ENCODE measurements around the gene SMIM35.

The SMIM35 gene

GRCh38 chr11:118132385-118133151 is 45.8 kb upstream of the SMIM35 start:
- Histone ChIP-seq H3K27ac (ENCODE audit: extremely low read depth, low read depth, low read length) (no peak overlapping the region), H3K9me3 (ENCODE audit: control insufficient read depth, insufficient read depth, low read depth, low read length) (no peaks in the 10 kb centered on the region), H3K4me3 (ENCODE audit: low read depth, low read length) (no peak overlapping the region), H3K4me1 (ENCODE audit: control insufficient read depth, insufficient read depth, low read length) (peaks cover 5% of the 10 kb centered on the region; the same call in 1 of the 2 replicates), H3K36me3 (ENCODE audit: control insufficient read depth in 2 of 2, insufficient read depth in 1 of 2, low read length in 2 of 2) (no peaks in the 10 kb centered on the region)
- ChIA-PET CTCF (interaction anchor here (1.8 kb wide), 1 partner anchor 12 kb away, joined by 5 read pairs; no protein-coding TSS in a partner anchor), POLR2A (no interaction called here)
- TF ChIP-seq YY2 (tag by site-specific recombination; IDR thresholded peaks at IDR 0.05) (no peak), GFI1B (tag by site-specific recombination; IDR thresholded peaks at IDR 0.05) (no peak)

- POLR2A ChIA-PET: interaction anchor here (1.4 kb wide), 1 partner anchor 12 kb away, joined by 3 read pairs; no protein-coding TSS in a partner anchor
- CTCF ChIA-PET: interaction anchor here (1.0 to 1.2 kb wide), 3 partner anchors 16 to 77 kb away, joined by 3 to 4 read pairs (median 3); no protein-coding TSS in a partner anchor
- no peak overlapping the region for H3K4me3 ChIP-seq (ENCODE audit: low read depth, low read length)
- TF ChIP-seq ZBTB11 (tag by site-specific recombination; conservative IDR thresholded peaks at IDR 0.05; ENCODE audit: low read depth): no peak
- no peak for TF ChIP-seq ZNF239 (tag by site-specific recombination; IDR thresholded peaks at IDR 0.05)
- no peak for TF ChIP-seq ZNF26 (tag by site-specific recombination; IDR thresholded peaks at IDR 0.05)
- no peak for TF ChIP-seq ZNF692 (tag by site-specific recombination; IDR thresholded peaks at IDR 0.05)
- no peak for TF ChIP-seq ZNF629 (tag by site-specific recombination; IDR thresholded peaks at IDR 0.05)
- TF ChIP-seq KLF1 (tag by site-specific recombination; IDR thresholded peaks at IDR 0.05): peak; percentile 51
- no peak for TF ChIP-seq BCL11A (tag by site-specific recombination; IDR thresholded peaks at IDR 0.05; ENCODE audit: low read depth)
- no peak for TF ChIP-seq ZNF366 (tag by site-specific recombination; conservative IDR thresholded peaks at IDR 0.05)
- TF ChIP-seq TCF7L2 (IDR thresholded peaks at IDR 0.05; ENCODE audit: borderline replicate concordance, low read depth, low read length): no peak
- no peak for TF ChIP-seq ZNF623 (tag by site-specific recombination; IDR thresholded peaks at IDR 0.05)
- TF ChIP-seq ZNF560 (tag by site-specific recombination; IDR thresholded peaks at IDR 0.05; ENCODE audit: borderline replicate concordance): no peak
- peak; percentile 87 for TF ChIP-seq ATF2 (tag by site-specific recombination; IDR thresholded peaks at IDR 0.05; ENCODE audit: low read depth)
- TF ChIP-seq ZNF394 (tag by site-specific recombination; IDR thresholded peaks at IDR 0.05; ENCODE audit: borderline replicate concordance): no peak
- TF ChIP-seq KLF17 (tag by site-specific recombination; IDR thresholded peaks at IDR 0.05): peak; percentile 12; the same call in 1 of the 2 replicates
- TF ChIP-seq PRDM10 (tag by site-specific recombination; IDR thresholded peaks at IDR 0.05): peak; percentile 50
- no peak for TF ChIP-seq ZNF664 (tag by site-specific recombination; IDR thresholded peaks at IDR 0.05)
- no peak for TF ChIP-seq OSR2 (tag by site-specific recombination; IDR thresholded peaks at IDR 0.05)
Observed at GRCh38 chr11:118129471-118130172, 42.9 kb upstream of the SMIM35 start.

More at GRCh38 chr11:118129471-118130172, 42.9 kb upstream of the SMIM35 start:
- peaks cover 5% of the 10 kb centered on the region; the same call in 1 of the 2 replicates for H3K4me1 ChIP-seq (ENCODE audit: control insufficient read depth, insufficient read depth, low read length)
- no peaks in the 10 kb centered on the region for H3K36me3 ChIP-seq (ENCODE audit: control insufficient read depth in 2 of 2, insufficient read depth in 1 of 2, low read length in 2 of 2)
- H3K9me3 ChIP-seq (ENCODE audit: control insufficient read depth, insufficient read depth, low read depth, low read length): no peaks in the 10 kb centered on the region
- no peak overlapping the region for H3K27ac ChIP-seq (ENCODE audit: extremely low read depth, low read depth, low read length)
